ENCODE data around the gene AFG3L2. TPM values are rescaled to one million over a fixed set of nuclear protein-coding genes. Genes with fewer than 3 reads are reported as not detected.

AFG3L2 gene
- total and polyA plus RNA-seq, 2 experiments from 2014 or later: 50.3 to 105 TPM

- H2AFZ ChIP-seq: no peak overlapping the region
These were observed 10.6 kb downstream of the AFG3L2 start for GRCh38 chr18:12366379-12366778.

More at GRCh38 chr18:12366379-12366778, 10.6 kb downstream of the AFG3L2 start:
- Mint-ChIP-seq H3K27ac (no peak overlapping the region; the same call in 1 of the 2 replicates), H3K4me3 (no peak overlapping the region), H3K4me1 (no peaks in the 10 kb centered on the region), H3K27me3 (ENCODE audit: insufficient read depth, low read depth, poor library complexity) (peaks cover 10% of the 10 kb centered on the region), H3K9me3 (no peaks in the 10 kb centered on the region), H3K36me3 (ENCODE audit: low read depth) (peaks cover 68% of the 10 kb centered on the region)
- Histone ChIP-seq H3K36me3 (ENCODE audit: insufficient read depth) (peaks cover 32% of the 10 kb centered on the region), H3K4me3 (no peak overlapping the region), H3K4me1 (ENCODE audit: insufficient read depth) (no peaks in the 10 kb centered on the region), H3K27me3 (ENCODE audit: insufficient read depth) (no peaks in the 10 kb centered on the region), H3K9me2 (ENCODE audit: insufficient read depth) (no peaks in the 10 kb centered on the region), H3K27ac (ENCODE audit: low read depth) (no peak overlapping the region), H3F3A (replicated peaks; ENCODE audit: low read depth) (peaks cover 4% of the 10 kb centered on the region; the same call in 1 of the 2 replicates), H3K79me2 (replicated peaks; ENCODE audit: insufficient read depth) (peaks cover 96% of the 10 kb centered on the region), H4K20me1 (replicated peaks; ENCODE audit: insufficient read depth) (peaks cover 35% of the 10 kb centered on the region), H3K4me2 (no peak overlapping the region)
- TF ChIP-seq POLR2AphosphoS5 (IDR thresholded peaks at IDR 0.05; ENCODE audit: low read depth): no peak
- no peak for TF ChIP-seq ZNF462 (CRISPR knock-in tag; IDR thresholded peaks at IDR 0.05)
- TF ChIP-seq NANOG (IDR thresholded peaks at IDR 0.05; ENCODE audit: borderline replicate concordance): no peak
- TF ChIP-seq CREB1 (CRISPR knock-in tag; IDR thresholded peaks at IDR 0.05; ENCODE audit: low read depth): no peak
- no peak for TF ChIP-seq JUNB (IDR thresholded peaks at IDR 0.05; ENCODE audit: unreplicated experiment)
- no peak for TF ChIP-seq EZH2 (IDR thresholded peaks at IDR 0.05; ENCODE audit: low read depth, unreplicated experiment)
- TF ChIP-seq ZNF331 (CRISPR knock-in tag; IDR thresholded peaks at IDR 0.05; ENCODE audit: low read depth): no peak
- no peak for TF ChIP-seq ZNF114 (CRISPR knock-in tag; IDR thresholded peaks at IDR 0.05)
- no peak for TF ChIP-seq REST (IDR thresholded peaks at IDR 0.05; ENCODE audit: unreplicated experiment)
- TF ChIP-seq CTCF (conservative IDR thresholded peaks at IDR 0.05; ENCODE audit: low read depth in 2 of 2): no peak
- no peak for TF ChIP-seq ETS1 (IDR thresholded peaks at IDR 0.05)
- TF ChIP-seq STAT1 (IDR thresholded peaks at IDR 0.05; ENCODE audit: unreplicated experiment): no peak
- no peak for TF ChIP-seq EZH2phosphoT487 (IDR thresholded peaks at IDR 0.05; ENCODE audit: unreplicated experiment)
- no peak for ATAC-seq
- DNase-seq (ENCODE audit: low spot score): no peak
